Stimulated activated CD4-positive, alpha-beta T cell treated with anti-CD3 and anti-CD28 coated beads, Interleukin-15, amount 100 ng/mL, for 1 hour (primary cell): ENCODE results near the gene ZNF513.

Experiments
- DNase-seq, 2 donors: peaks; one replicate each; pipeline ENCODE4 v3.0.0-alpha.2; 2020; ENCODE audit warnings: low read depth in 1 of 2, low spot score in 1 of 2

The ZNF513 gene

DNA sequence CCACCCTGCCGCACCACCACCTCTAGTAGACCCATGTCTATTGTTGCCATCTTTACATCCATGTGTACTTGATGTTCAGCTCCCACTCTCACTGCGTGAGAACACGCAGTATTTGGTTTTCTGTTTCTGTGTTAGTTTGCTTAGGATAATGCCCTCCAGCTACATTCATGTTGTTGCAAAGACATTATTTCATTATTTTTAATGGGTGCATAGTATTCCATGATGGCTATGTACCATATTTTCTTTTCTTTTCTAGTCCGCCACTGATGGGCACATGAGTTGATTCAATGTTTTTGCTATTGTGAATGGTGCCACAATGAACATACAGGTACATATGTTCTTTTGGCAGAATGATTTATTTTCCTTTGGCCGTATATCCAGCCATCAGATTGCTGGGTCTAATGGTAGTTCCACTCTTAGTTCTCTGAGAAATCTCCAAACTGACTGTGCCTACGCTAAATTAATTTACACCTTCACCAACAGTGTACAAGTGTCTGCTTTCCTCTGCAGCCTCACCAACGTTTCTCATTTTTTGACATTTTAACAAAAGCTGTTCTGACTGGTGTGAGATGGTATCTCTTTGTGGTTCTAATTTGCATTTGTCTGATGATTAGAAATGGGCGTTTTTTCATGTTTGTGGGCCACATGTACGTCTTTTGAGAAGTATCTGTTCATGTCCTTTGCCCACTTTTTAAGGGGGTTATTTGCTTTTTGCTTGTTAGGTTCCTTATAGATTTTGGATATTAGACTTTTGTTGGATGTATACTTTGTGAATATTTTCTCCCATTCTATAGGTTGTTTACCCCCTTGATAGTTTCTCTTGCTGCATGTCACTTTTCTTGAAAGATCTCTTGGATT lies 10.5 kb upstream of the ZNF513 start:
- no peak for DNase-seq

DNA sequence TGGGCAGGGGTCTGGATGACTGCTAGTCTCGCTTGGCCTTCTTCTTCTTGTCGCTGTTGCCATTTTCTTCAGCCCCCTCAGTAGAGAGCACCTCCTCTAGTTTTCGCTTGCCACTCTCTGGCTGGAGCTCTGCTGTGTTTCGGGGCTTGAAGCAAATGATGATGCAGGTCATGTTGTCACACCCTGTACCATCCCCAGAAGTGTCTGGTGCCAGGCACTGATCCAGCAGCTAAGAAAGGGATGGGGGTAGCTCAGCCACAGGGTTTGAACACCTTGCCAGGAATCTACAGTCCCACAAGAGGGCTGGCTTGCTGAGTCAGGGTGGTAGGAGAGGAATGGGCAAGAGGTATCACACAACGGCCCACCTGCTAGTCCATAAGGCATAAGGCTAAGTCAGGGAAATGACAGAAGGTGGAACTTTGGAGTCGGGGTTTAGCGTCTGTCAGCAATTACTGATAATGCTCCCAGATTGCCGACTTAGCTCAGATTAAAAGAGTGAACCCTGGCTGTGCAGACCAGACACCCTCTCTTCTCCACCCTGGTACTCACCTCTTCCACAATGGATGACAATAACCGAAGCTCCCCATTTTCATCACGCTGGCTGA lies 1.1 kb upstream of the ZNF513 start:
- no peak for DNase-seq

DNA sequence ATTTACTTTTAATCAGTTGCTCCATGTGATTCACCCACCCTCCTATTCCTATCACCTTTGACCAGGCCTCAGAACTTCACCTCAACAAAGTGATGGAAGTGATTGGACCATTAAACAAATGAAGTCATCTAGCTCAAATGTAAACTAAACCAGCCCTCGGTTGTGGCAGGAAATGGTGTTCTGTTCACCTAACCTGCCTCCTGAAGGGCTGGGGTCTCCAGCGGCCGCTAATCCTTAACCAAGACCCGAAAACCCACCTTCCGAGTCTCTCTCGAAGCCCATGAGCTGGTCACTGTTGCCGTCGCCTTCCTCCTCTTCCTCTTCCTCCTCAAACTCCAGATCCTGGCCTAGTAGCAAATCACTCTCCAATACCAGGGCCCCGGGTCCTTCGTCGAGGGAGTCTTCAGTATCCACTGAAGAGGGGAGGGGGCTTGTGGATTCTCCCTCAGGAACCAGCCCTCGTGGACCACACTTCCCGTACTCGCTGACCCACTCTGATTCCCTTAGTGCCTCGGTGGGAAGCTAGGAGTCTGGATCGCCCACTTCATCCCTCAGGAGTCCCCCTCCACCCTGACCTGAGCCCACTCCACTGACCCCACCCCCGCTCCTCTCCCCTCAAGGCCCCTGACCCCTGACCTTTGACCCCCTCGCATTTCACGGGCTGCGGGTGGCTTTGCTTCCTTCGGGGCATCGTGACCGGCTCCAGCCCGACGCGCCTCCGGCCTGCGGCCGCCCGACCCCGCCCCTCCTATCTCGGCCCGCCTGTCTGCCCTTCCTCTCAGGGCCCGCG lies 503 bp downstream of the ZNF513 start:
- no peak for DNase-seq

DNA sequence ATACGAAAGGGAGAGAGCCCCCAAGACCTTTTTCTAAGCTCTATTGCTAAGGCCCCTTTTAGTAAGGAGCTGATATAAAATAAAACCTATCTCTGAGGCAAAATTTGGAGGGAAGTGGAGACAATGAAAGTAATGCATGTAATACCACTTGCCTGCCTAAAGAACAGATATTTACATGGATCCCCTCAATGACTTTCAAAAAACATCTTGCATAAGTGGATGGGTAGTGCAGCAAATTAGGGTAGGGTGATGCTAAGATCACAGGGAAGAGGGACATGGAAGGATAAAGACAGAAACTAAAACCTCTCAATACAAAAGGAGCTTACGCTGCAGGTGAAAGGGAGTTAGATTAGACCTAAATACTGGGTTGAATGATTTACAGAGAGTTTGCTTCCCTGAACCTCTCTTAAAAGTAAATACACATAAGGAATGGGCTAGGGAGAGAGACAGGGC lies 1.1 kb downstream of the ZNF513 start:
- no peak for DNase-seq

DNA sequence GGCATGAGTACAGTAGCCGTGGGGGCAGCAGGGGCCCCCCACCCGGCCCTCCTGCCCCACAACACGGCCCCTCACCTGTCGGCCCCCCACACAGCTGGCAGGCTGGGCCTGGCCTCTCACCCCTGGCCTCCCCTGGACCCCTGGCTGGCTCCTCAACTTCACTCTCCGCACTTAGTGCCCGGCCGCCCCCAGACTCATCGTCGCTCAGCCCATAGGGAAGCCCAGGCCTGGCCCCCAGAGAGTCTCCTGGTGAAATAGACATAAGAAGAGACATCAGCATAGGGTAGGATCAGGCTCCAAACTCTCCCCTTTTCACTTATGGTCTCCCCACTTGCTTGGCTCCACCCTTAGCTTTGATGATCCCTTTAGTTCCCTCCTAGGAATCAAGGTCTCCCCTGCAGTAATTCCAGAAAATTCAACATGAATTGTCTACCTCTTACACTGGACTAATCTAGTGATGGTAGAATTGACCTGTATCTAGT lies 1.7 kb downstream of the ZNF513 start:
- DNase-seq = no peak

DNA sequence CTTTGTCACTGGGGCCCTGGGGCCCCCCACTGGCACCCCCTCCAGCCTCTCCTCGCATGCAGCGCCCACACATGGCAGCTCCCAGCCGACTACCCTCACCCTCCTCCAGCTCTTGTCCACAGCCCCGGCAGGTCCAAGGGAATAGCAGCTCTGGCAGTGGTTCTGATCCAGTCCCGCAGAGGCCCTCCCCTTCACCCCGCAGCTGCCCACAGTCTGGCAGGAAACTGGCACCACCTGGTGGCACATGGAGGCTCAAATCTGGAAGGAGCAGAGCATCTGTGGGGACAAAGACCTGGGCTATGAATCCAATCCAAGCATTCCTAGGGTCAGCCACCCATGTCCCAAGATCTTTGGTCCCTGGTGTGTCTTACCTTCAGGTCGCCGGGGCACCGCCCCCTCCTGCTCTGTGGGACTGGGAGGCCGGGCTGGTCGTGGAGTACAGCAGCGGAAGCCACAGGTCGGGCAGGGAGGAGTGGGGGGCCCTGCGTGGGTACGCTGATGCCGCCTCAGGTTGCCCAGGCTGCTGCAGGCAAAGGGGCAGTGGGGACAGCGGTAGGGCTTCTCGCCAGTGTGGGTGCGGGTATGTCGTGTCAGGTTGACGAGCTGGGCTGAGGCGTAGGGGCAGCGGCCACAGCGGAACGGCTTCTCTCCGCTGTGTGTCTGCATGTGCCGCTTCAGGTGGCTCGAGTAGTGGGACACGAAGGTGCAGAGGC lies 2.3 kb downstream of the ZNF513 start:
- DNase-seq = no peak

DNA sequence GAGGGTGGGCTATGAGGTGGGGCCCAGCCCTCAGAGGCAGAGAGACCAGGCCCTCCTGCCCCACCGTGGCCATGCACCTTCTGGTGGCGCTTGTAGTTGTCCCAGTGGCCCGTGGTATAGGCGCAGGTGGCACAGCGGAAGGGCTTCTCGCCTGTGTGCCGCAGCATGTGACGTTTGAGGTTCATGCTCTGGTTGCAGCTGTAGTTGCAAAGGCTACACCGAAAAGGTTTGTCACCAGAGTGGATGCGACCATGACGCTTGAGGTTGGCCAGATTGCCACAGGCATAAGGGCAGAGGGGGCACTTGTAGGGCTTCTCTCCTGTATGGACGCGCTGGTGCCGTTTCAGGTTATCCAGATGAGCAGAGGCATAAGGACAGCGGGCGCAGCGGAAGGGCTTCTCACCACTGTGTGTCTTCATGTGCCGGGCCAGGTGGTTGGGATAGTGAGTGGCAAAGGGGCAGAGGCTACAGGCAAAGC lies 2.9 kb downstream of the ZNF513 start:
- DNase-seq = no peak

DNA sequence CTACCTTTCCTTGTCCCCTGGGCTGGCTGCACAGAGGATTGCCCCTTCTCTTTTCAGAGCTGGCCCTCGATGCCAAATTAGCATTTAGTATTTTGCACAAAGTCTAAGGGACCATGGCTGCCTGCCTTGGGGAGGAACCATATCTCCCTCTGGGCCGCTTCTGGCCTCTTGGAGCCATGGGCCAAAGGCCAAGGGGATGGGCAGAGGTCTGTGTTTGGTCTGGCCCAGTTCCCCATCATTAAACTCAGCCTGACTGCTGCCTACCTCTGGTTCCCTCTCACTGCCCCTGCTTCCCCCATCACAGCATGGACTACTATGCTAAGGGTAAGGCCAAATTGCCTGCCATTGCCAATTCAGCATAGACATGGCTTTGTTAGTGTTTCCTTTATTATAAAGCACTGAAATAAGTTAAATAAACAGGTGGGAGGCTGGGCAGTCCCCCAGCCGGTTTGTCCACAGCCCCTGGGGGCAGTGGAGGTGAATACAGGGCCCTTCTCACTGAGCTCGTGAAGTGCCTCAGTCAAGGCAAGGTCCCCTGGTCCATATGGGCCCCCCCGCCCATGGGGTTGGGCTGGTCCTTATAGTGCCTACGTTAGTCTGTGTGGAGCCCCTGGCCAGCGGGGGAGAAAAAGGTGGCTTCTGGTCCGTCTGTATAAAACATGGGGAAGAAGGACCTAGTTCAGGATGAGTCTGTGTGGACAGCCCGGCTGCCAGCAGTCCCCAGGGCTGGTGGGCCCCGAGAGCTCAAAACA lies 3.5 kb downstream of the ZNF513 start:
- no peak for DNase-seq

DNA sequence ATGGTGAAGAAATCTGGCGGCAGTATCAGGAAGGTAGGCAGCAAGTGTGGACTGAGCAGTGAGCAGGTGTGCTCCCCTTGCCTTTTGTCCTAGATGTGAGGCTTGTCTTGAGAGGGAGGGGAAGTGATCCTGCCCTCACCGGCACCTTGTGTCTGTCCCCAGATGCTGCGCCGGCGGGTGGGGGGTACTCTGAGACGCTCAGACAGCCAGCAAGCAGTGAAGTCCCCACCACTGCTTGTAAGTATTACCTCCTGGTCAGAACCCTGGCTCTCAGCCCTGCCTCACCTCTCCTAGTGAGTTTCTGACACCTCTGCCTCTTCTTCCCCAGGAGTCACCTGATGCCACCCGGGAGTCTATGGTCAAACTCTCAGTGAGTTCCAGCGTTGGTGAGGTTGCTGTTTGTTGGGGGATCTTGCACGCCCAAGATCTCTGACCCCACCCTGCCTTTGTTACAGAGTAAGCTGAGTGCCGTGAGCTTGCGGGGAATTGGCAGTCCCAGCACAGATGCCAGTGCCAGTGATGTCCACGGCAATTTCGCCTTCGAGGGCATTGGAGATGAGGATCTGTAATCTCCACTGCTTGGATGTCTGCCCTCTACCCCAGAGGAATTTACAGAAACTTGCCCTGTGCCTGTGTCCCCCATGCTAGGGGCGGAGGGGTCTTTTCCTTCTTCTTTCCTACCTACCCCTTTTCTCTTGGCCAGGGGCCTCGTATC lies 4.2 kb downstream of the ZNF513 start:
- no peak for DNase-seq

DNA sequence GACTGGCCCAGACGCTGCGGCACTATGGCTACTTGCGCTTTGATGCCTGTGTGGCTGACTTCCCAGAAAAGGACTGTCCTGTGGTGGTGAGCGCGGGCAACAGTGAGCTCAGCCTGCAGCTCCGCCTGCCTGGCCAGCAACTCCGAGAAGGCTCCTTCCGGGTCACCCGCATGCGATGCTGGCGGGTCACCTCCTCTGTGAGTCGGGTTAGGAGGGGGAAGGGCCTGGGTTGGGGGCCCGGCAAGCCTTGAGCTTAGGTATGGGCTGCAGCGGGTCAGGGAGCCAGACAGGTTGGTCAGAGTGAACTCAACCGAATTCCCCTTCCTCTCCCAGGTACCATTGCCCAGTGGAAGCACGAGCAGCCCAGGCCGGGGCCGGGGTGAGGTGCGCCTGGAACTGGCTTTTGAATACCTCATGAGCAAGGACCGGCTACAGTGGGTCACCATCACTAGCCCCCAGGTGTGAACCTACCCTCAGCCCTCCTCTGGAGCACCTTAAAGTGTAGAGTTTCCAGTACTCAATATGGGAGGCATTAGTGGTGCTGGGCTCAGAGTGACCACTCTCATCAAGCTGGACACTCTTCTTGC lies 4.9 kb downstream of the ZNF513 start:
- no peak for DNase-seq

DNA sequence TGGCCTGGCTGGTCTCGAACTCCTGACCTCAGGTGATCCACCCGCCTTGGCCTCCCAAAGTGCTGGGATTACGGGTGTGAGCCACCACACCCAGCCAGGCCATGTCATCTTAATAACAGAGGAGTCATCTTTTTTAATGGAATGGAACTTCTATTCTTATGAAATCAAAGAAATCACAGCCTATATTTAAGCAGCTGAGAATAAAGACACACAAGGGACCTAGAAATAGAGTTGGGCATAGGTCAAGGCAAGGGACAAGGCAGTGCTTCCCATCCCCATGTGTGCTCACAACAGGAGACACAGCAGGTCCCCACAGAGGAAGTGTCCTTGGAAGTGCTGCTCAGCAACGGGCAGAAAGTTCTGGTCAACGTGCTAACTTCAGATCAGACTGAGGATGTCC lies 7.0 kb downstream of the ZNF513 start:
- DNase-seq = no peak

DNA sequence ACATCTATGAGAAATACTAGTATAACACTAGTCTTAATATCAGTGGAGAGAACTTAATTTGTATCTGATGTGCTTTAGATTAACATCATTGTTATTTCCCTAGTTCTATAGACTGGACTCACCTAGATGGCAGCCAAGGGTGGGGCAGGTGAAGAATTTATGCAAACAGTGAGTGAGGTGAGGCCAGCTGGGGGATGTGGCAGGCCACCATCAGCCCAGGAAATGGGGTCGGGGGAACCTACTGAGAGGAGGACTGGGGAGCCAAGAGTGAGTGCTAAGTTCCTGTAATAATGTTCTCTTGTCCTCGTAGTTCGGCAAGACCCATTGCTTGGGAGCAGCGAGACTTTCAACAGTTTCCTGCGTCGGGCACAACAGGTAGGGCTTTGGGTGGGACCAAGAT lies 7.6 kb downstream of the ZNF513 start:
- DNase-seq = no peak

DNA sequence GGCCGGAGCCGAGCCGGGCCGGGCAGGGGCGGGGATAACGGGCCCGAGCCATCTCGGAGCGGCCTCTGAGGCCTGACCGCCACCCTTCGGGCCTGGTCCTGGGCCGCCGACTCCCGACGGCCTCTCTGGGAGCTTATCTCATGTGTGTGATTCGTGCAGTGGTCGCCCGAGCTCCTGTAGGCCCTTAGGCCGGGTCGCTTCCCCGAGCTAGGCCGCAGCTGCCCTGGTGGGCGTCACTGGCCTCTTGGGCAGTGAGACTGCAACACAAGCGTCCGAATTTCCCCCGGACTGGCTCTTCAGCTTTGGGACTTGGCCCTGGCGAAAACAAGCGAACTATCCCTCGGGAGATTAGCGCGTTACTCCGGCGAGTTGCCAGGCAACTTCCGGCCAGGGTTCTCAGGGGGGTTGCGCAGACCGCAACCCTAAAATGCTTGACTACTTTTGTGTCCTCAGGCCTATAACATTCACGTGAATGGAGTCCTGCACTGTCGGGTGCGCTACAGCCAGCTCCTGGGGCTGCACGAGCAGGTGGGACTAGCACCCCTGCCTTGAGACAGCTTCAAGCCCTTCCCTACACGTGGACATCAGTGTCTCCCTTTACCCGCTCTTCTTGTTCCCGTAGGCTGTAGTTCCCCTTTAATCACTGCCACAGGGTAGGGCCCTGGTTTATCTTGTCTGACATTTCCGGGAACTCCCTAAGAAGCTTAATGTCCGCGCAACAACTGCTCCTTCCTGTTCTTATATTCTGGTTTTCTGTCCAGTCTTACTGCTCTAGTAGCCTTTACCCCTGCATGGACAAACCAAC lies 9.5 kb downstream of the ZNF513 start:
- no peak for DNase-seq

DNA sequence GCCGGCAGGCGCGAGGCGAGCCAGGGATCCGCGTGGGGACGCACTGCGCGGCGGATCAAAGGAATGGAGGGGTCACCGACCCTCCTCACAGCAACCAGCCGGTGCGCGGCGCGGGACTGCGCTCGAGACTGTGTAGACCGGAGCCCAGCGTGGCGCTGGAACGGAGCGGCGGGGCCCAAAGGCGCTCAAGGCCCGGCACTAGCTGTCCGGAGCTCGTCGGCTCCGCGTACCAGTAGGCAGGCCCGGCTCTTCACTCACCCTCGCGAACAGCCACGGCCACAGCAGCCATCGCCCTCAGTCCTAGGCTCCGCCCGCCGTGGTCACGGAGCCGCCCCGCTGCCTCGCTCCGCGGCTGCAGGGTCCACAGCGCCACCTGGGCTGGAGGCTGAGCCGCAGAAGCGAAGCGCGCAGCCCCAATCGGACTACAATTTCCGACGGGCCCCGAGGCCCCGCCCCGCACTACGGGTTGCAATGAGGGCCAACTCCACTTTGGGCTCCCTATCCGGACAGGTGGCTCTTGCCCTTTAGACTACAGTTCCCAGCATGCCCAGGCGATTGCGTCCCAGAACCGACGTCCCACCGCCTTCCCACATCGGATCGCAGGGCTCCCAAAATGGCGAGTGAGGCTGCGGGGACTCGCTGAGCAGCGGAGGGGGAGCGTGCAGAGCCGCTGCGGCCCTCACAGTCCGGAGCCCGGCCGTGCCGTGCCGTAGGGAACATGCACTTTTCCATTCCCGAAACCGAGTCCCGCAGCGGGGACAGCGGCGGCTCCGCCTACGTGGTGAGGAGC lies 10.3 kb downstream of the ZNF513 start, which contains the start of the genes EIF2B4 and SNX17:
Gene EIF2B4 (minus strand): TSS at position 313 of the 790 bp plus-strand sequence. CDS start 24 bp downstream, at position 289.
Gene SNX17 (plus strand): TSS at position 591 of the 790 bp plus-strand sequence. CDS start 128 bp downstream, at position 719.
- peak; percentile 99 for DNase-seq

DNA sequence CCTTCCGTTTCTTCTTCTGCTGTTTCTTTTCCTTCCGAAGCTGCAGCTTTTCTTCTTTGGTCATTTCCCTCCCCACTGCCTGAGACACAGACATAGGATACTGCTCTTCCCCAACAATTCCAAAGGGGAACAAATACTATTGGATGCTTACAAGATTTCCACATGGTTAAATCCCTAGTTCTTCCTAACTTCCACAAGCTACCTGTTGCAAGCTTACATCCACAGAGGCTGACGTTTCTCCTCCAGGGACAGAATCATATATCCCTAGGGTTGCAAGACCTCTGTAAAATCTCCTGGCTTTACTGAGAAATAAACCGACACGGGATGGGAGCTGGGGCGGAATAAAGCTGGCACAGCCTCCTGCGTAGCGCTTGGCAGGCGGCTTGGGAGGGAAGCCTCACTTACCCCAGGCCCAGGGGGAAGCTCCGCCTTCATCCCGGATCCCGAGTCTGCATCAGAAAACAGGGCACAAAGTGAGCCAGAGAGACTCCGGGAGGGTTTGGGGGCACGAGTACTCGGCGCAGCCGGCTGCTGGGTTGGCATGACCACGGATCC lies 11.0 kb downstream of the ZNF513 start:
- DNase-seq = no peak

DNA sequence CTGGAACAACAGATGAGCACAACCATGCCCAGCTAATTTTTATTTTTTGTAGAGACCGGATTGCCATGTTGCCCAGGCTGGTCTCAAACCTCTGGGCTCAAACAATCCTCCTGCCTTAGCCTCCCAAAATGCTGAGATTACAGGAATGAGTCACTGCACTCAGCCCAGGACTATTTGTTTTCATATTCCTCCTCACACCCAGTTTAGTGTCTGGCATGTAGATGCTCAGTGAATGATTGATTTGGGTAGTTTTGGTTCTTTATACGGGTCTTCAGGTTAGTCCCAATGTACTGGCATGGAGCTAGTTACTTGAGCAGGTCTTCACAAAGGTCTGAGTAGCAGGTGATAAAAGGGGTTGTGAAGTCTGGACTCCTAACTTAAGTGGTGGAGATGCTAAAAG lies 16.6 kb downstream of the ZNF513 start:
- DNase-seq = no peak
